ENCODE data around the gene ZNF689. TPM values are rescaled to one million over a fixed set of nuclear protein-coding genes. Genes with fewer than 3 reads are reported as not detected.

The ZNF689 gene
- total RNA-seq, 1 experiment from 2014 or later: 10.3 TPM

- CTCF ChIA-PET: no interaction called here
- intact Hi-C loops (cut with micrococcal nuclease): no loop called here
- TF ChIP-seq ELF1 (IDR thresholded peaks at IDR 0.05; ENCODE audit: borderline replicate concordance, low read depth): no peak
- TF ChIP-seq JUND (IDR thresholded peaks at IDR 0.05): no peak
Measured at GRCh38 chr16:30622455-30623032, 12.4 kb upstream of the ZNF689 start.

GRCh38 chr16:30621765-30622164 is 11.6 kb upstream of the ZNF689 start:
- H2AFZ ChIP-seq (ENCODE audit: low read depth, low read length, poor library complexity, severe bottlenecking): no peak overlapping the region
- no peak overlapping the region for H3K4me3 ChIP-seq (replicated peaks in 1 of 2; ENCODE audit: low read depth in 1 of 2, low read length in 2 of 2)
- H3K27ac ChIP-seq (ENCODE audit: low read depth, low read length): no peak overlapping the region
- TF ChIP-seq POLR2AphosphoS5 (IDR thresholded peaks at IDR 0.05; ENCODE audit: low read depth, low read length) (no peak), ELF1 (IDR thresholded peaks at IDR 0.05; ENCODE audit: borderline replicate concordance, low read depth) (no peak)
- RAD21 ChIA-PET (ENCODE audit: low non-redundant PET in 1 of 2, low total read pairs in 2 of 2, uncharacterized antibody in 2 of 2, unreplicated experiment in 2 of 2): interaction anchor here in 1 of 2 experiments (0.6 kb wide), 1 partner anchor 220 kb away, joined by 6 read pairs; no protein-coding TSS in a partner anchor
- no peak for DNase-seq (ENCODE audit: low read depth, low spot score)
- intact Hi-C loops (cut with micrococcal nuclease): no loop called here
- no TSS peak for BruUV-seq (replicated peaks)
- no peaks in the 10 kb centered on the region for H3K79me2 ChIP-seq (ENCODE audit: insufficient read depth, low read length)
- no peaks in the 10 kb centered on the region for H3K27me3 ChIP-seq (ENCODE audit: insufficient read depth, low read length)
- H3K4me1 ChIP-seq (ENCODE audit: control insufficient read depth in 1 of 2, insufficient read depth in 2 of 2, low read length in 2 of 2): no peaks in the 10 kb centered on the region
- no peak overlapping the region for H3K4me2 ChIP-seq (ENCODE audit: low read length)
- no peak for ATAC-seq
- H3K9ac ChIP-seq (ENCODE audit: low read length): no peak overlapping the region
- peaks cover 0 to 9% of the 10 kb centered on the region in 2 experiments; a peak in 2 of 4 replicates for H3K9me3 ChIP-seq (ENCODE audit: control insufficient read depth in 1 of 2, insufficient read depth in 1 of 2, low read depth in 1 of 2, low read length in 2 of 2)
- no peaks in the 10 kb centered on the region for H3K36me3 ChIP-seq (ENCODE audit: control insufficient read depth in 1 of 2, insufficient read depth in 2 of 2, low read length in 2 of 2)
- CTCF ChIA-PET: no interaction called here
- H3K9me2 ChIP-seq (ENCODE audit: insufficient read depth): no peaks in the 10 kb centered on the region
- H4K20me1 ChIP-seq (ENCODE audit: insufficient read depth): no peaks in the 10 kb centered on the region
- POLR2A ChIA-PET: no interaction called here

More at GRCh38 chr16:30622455-30623032, 12.4 kb upstream of the ZNF689 start:
- Histone ChIP-seq H3K4me2 (ENCODE audit: low read length) (no peak overlapping the region), H2AFZ (ENCODE audit: low read depth, low read length, poor library complexity, severe bottlenecking) (no peak overlapping the region), H3K4me1 (ENCODE audit: control insufficient read depth in 1 of 2, insufficient read depth in 2 of 2, low read length in 2 of 2) (no peaks in the 10 kb centered on the region), H3K27ac (ENCODE audit: low read depth, low read length) (no peak overlapping the region), H3K9me2 (ENCODE audit: insufficient read depth) (no peaks in the 10 kb centered on the region), H3K79me2 (ENCODE audit: insufficient read depth, low read length) (no peaks in the 10 kb centered on the region), H3K9ac (ENCODE audit: low read length) (no peak overlapping the region), H3K4me3 (replicated peaks in 1 of 2; ENCODE audit: low read depth in 1 of 2, low read length in 2 of 2) (no peak overlapping the region), H3K27me3 (ENCODE audit: insufficient read depth, low read length) (no peaks in the 10 kb centered on the region), H3K9me3 (ENCODE audit: control insufficient read depth in 1 of 2, insufficient read depth in 1 of 2, low read depth in 1 of 2, low read length in 2 of 2) (peaks cover 0 to 9% of the 10 kb centered on the region in 2 experiments; a peak in 2 of 4 replicates), H4K20me1 (ENCODE audit: insufficient read depth) (no peaks in the 10 kb centered on the region), H3K36me3 (ENCODE audit: control insufficient read depth in 1 of 2, insufficient read depth in 2 of 2, low read length in 2 of 2) (no peaks in the 10 kb centered on the region)
- POLR2A ChIA-PET: no interaction called here
- RAD21 ChIA-PET (ENCODE audit: low non-redundant PET in 1 of 2, low total read pairs in 2 of 2, uncharacterized antibody in 2 of 2, unreplicated experiment in 2 of 2): no interaction called here
- ATAC-seq (no peak), DNase-seq (ENCODE audit: low read depth, low spot score) (no peak)
- no TSS peak for BruUV-seq (replicated peaks)
